ENCODE data around the gene RHPN2.

DNA sequence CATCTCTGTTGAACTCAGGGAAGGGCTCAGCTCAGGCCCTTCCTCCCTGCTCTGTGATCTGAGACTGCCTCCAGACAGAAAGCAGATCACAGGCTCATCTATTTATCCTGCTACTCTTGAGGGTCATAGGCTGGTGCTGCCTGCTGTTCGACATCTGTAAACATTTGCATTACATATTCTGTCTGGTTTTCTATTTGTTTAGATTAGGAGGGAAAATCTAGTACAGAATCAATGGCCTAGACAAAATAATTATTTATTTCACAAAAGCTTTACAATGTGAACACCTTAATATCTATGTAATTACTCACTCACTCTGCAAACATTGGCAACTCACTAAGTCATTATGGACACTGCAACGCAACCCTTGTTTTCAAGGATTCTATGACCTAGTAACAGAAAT is 135.9 kb downstream of the RHPN2 start:
- no peak for TF ChIP-seq EZH2 (IDR thresholded peaks at IDR 0.05; ENCODE audit: borderline replicate concordance, low read depth, low read length, severe bottlenecking)
- TF ChIP-seq, protein P1, sequence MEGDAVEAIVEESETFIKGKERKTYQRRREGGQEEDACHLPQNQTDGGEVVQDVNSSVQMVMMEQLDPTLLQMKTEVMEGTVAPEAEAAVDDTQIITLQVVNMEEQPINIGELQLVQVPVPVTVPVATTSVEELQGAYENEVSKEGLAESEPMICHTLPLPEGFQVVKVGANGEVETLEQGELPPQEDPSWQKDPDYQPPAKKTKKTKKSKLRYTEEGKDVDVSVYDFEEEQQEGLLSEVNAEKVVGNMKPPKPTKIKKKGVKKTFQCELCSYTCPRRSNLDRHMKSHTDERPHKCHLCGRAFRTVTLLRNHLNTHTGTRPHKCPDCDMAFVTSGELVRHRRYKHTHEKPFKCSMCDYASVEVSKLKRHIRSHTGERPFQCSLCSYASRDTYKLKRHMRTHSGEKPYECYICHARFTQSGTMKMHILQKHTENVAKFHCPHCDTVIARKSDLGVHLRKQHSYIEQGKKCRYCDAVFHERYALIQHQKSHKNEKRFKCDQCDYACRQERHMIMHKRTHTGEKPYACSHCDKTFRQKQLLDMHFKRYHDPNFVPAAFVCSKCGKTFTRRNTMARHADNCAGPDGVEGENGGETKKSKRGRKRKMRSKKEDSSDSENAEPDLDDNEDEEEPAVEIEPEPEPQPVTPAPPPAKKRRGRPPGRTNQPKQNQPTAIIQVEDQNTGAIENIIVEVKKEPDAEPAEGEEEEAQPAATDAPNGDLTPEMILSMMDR (IDR thresholded peaks at IDR 0.05; ENCODE audit: extremely low read depth in 1 of 2, insufficient read depth in 1 of 2, low read depth in 1 of 2, low read length in 2 of 2), result no peak
